ENCODE measurements around the gene B4GALT5.

DNA sequence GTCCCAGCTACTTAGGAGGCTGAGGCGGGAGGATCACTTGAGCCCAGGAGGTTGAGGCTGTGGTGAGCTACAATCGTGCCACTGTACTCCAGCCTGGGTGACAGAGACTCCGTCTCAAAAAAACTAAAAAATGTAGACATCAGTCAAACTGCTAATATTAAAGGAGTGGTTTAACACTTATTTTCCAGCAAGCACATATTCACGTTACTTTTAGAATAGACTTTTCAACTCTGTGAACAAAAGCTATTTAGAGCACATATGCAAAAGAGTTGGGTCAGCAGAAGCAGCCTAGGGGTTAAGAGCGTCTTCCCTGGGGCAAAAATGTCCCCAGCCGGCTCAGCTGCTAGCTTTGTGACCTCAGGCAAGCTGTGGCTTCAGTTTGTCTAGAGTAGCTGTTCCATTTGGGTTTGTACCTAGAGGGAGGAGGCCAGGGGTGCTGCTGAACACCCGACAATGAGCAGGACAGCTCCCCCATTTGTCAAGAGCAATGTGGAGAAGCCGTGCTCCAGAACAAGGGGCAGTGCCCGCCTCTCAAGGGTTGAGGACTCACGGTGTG, 83.2 kb downstream of the B4GALT5 start:
- TF ChIP-seq POLR2AphosphoS5 (IDR thresholded peaks at IDR 0.05) = no peak
- no peak for TF ChIP-seq POLR2A (IDR thresholded peaks at IDR 0.05)
- TF ChIP-seq, protein P1, sequence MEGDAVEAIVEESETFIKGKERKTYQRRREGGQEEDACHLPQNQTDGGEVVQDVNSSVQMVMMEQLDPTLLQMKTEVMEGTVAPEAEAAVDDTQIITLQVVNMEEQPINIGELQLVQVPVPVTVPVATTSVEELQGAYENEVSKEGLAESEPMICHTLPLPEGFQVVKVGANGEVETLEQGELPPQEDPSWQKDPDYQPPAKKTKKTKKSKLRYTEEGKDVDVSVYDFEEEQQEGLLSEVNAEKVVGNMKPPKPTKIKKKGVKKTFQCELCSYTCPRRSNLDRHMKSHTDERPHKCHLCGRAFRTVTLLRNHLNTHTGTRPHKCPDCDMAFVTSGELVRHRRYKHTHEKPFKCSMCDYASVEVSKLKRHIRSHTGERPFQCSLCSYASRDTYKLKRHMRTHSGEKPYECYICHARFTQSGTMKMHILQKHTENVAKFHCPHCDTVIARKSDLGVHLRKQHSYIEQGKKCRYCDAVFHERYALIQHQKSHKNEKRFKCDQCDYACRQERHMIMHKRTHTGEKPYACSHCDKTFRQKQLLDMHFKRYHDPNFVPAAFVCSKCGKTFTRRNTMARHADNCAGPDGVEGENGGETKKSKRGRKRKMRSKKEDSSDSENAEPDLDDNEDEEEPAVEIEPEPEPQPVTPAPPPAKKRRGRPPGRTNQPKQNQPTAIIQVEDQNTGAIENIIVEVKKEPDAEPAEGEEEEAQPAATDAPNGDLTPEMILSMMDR (IDR thresholded peaks at IDR 0.05) = no peak

Measured in breast epithelium (tissue), 3 donors.